Keratinocyte (primary cell): Measurements from ENCODE around the gene RETREG2.

Experiments used
- CTCF ChIP-seq, 3 experiments: IDR thresholded peaks in 1 of 3; conservative IDR thresholded peaks in 1 of 3; optimal IDR thresholded peaks in 1 of 3; 2 replicates in 2 of 3; 3 replicates in 1 of 3; pipeline versions ENCODE3 to v1.5.1; 2011; ENCODE audit warnings: low read length in 3 of 3, mild to moderate bottlenecking in 3 of 3, moderate library complexity in 2 of 3, control low read depth in 1 of 3, inconsistent platforms in 1 of 3; ENCODE audit not compliant: insufficient read depth in 2 of 3; ENCODE audit errors: extremely low read depth in 1 of 3
- EZH2 ChIP-seq: IDR thresholded peaks from one replicate; pipeline ENCODE4 v1.6.1; 2012; ENCODE audit warnings: inconsistent platforms, mild to moderate bottlenecking, low read length, moderate library complexity

- no peak for TF ChIP-seq CTCF (optimal IDR thresholded peaks at IDR 0.05 in 1 of 3, IDR thresholded peaks at IDR 0.05 in 1 of 3, conservative IDR thresholded peaks at IDR 0.05 in 1 of 3; ENCODE audit: extremely low read depth in 1 of 3, insufficient read depth in 2 of 3, low read length in 3 of 3)
- no peak for TF ChIP-seq EZH2
Observed at GRCh38 chr2:219181531-219181930, 3.5 kb downstream of the RETREG2 start.
